Glomerular visceral epithelial cell (primary cell): ENCODE results near the gene ELMO1.

Experiments
- DNase-seq: peaks from one replicate; pipeline ENCODE4 v3.0.0-alpha.2; 2016; ENCODE audit errors: extremely low spot score

Gene ELMO1

DNA sequence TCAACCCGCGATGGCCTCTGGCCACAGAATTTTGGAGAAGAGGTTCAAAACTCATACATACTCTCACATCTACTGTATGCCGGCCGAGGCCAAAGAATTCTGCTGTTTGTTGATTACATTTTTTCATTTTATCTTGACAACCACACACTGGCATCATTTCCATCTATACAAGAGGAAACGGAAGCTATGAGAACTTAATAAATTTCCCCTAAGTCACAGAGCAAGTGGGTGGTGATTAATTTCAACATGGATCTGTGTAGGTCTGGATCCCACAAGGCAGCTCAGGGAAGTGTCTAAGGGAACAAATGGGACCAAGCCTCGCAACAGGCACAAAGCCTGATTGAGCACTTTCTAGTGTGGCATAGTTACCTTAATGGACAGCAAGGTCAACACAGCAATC is 18.0 kb downstream of the ELMO1 start:
- no peak for DNase-seq

DNA sequence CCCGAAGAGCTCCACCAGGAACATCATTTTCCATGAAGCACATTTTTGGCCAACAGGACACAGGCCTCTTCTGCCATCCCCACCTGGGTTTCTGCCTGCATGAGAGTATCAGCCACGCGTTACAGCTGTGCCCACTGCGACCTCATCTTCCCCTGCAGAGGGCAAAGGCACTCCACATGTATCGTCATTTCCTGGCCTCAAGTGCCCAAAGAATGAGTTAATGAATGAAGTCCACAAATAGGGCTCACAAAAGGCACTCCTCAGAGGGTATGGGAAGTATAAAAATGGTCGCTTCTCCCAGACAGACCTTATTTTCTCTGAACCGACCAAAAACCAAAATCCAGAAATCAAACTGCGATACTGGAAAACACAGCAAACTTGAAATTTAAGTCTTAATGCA is 18.5 kb downstream of the ELMO1 start:
- no peak for DNase-seq

DNA sequence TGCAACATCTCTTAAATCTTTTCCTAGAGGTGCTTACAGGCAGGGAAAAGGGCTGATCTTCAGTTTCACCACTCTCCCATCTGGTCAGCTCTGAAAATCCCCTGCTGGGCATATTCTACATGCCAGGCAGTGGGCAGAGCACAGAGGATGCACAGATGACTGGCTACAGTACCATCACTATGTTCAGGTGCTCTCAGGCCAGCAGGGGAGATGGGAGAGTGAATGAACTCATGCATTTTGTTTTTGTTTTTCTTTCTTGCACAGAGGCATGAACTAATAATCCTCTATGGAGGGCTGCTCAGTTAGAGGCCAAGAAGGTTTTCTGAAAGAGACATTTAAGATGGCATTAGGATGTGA is 19.3 kb downstream of the ELMO1 start:
- no peak for DNase-seq

DNA sequence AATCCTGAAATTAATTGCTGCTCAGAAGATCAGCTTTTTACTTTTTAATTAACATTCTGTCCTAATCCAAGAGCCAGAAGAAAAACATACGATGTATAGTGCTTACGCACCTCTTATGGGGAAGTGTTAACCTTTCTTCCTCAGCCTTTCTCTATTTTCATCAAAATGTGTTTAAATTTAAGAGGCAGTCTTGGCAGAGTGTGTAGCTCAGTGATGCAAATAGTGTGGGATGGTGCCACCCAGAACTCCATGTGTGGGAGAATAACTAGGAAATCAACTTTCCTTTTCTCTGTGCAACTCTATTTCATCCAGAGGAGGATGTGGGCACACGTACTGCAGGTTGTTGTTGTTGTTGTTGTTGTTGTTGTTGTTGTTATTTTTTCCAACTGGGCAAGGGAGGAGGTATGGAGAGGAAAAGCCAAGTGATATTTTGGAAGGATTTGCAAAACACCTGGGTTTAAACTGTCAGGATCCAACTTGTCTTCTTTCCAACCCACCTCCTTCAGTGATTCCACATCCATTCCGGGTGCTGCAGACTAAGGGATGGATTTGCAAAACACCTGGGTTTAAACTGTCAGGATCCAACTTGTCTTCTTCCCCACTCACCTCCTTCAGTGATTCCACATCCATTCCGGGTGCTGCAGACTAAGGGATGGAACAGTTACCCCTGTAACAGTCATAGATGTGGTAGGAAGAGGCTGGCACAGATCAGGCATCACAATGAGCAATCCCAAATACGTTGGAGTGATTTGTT is 19.8 kb downstream of the ELMO1 start:
- DNase-seq = no peak

DNA sequence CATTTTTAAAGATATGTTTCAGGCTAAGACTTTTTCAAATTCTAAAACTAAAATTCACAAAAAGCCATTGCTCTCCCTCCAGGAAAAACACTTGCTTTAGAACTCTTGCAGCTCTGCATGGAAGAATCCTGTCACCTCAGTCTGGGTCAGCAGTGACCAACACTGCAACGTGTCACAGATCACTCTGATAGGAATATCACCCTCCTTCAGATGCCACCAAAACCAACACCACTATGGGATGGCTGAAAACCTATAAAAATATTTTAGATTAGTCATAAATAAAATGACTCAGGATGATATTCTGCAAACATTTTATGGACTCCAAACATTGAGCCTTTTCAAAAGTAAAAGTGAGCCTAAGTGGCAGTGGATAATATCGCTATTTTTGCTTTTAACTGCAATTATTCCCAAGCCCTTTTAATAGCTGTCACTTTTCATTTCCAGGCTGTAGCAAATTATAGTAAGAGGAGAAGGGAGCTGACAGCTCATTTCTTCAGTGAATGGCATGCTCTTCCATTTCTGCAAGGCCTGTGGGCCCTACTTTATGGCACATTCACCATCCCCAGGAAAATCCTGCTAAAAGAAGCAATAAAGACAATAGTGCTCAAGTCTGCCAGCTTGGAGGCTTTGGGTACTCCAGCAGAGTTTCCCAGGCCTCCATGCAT is 21.3 kb downstream of the ELMO1 start:
- DNase-seq = no peak

DNA sequence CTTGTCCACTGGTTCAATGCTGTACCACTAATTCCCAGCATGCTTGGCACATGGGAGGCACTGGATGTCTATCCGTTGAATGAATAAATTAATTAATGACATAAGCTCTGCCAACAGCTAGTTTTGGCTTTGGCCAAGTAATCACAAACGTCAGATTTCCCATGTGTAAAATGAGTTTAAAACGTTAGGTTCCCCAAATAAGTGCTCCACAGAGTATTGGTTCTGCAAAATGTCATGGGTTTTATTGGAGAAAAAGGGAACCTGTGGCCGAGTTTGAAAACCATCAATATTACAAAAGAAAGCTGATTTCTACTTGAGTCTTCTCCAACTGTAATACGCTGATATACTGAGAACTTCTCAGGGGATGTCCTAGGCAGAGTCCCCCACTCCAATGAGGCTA is 23.2 kb downstream of the ELMO1 start:
- DNase-seq = no peak

DNA sequence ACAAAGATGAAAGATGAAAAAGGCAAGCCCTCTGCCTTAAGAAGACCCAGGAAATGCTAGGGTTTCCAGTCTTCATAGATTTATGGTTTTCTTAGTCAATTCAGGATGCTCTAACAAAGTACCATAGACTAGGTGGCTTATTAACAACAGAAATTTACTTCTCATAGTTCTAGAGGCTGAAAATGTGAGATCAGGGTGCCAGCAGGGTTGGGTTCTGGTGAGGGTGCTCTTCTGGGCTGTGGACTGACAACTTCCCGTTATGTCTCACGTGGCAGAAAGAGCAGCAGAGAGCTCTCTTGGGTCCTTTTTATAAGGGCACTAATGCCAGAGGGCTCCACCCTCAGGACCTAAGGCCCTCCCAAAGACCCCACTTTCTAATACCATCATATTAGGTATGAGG is 23.7 kb downstream of the ELMO1 start:
- DNase-seq = no peak

DNA sequence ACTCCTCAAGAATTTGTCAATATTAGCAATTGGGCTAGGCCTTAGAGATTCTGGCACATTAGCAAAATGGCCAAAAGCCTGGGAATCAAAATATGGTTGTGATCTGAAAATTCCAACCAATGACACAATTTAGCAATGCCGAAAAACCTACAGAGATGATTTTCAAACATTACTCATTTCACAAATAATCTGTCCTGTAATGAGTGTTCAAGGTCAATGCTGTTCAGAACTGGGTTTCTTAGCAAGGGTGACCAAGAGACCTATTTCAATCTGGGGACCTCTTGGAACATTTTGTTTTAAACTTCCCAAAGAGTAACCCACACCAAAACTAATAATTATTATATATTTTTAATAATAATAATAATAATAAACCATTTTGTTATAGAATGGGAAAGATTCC is 24.1 kb downstream of the ELMO1 start:
- DNase-seq = no peak

DNA sequence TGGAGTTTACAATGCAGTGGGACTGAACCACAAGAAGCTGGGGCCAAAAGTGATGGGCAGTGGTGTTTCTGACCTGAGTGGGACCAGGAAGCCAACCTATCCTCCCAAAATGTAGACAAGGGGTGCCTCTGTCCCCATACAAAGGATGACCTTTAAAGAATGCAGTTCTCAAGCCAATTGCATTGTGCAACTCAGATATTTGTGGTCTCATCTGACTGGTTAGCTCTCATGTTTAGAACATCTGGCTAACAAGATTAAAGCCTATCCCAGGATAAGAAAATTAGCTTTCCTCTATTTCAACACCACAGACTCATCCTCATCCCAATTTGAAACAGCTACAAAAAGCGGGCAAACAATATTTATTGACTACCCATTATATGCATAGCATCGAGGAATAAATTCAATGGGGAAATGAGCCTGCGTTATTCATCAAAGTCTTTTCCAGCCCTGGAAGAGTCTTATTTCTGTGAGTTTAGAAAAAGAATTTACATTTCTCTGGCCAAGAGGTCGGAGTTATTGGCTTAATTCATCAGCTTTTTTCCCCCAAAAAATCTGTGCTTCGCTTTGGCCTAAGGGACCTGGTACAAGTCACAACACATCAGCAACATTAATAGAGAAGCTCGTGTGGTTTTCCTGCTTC is 26.7 kb downstream of the ELMO1 start:
- no peak for DNase-seq

DNA sequence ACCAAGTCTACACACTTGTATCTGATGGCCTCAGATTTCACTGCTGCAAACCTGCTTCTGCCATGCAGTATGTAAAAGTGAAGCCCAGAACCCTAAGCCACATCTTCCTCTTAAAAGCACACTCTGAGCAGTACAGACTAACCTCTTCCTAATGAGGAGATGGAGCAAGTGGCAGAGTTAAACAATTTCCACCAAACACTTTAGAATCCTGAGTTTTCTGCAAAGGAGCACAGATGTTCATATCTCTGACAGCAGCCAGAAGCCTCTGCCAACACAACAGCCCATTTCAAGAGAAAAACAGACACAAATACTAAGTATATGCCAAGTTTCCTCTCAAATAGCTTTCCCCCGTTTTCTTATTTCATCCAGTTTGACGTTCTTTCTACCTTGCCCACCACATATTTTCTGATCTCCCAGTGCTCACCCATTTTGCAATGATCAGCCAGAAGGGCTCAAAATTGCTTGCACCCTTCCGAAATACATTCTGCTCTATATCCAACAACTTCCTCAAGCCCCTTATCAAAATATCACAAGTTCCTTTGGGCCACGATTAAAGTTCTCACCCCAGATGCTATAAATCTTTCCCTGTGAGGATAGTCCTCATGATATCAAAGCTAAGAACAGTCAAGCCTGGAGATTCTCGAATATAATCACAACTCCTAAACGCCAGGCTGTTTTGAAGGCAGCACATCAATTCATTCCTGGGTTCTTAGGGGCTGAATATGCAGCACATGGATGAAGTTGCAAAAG is 27.5 kb downstream of the ELMO1 start:
- DNase-seq = no peak

DNA sequence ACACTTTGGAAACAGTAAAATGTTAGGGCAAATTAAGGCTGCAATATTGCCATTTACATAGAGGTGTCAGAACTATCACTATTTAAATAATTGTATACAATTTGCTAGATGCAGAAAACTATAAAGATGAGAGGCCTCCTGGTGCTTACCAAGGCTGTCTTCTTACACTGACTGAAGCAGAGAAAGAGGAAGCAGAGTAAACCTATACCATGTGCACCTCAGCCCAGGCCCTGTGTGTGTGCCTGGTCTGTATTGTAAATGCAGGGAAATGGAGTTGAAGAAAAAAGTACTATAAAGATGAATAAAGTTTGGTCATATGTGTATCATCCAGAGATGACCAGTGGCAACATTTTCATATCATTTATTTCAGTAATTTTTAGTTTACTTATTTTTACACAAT is 29.2 kb downstream of the ELMO1 start:
- no peak for DNase-seq

DNA sequence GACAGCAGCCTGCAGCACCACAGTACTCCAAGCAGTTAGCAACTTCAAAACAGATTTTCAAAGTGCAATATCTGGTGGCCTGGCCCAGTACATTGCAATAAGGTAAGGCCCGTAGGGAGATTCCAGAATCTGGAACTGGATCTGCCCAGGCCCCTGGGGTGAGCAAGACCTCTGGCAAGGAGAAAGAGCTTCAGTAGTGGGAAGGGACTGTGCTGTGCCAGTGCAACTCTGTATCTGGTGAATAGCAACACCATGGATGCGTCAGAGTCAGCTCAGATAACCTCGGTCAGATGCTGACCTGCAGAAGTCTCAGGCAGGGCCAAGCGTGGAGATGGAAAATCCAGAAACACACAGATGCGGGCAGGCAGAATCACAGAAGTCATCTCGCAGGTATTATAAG is 30.3 kb downstream of the ELMO1 start:
- DNase-seq = no peak

DNA sequence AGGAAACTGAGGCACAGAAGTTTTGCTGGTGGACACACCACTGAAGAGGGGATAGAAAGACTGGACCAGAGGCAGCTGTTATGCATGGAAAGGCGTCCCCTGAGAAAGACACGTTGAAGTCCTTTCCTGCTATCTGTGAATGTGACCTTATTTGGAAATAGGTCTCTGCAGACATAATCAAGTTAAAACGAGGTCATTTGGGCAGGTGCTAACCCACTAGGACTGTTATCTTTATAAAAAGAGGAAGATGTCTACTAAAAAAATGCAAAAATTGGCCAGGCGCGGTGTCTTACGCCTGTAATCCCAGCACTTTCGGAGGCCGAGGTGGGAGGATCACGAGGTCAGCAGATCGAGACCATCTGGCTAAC is 31.6 kb downstream of the ELMO1 start:
- no peak for DNase-seq

DNA sequence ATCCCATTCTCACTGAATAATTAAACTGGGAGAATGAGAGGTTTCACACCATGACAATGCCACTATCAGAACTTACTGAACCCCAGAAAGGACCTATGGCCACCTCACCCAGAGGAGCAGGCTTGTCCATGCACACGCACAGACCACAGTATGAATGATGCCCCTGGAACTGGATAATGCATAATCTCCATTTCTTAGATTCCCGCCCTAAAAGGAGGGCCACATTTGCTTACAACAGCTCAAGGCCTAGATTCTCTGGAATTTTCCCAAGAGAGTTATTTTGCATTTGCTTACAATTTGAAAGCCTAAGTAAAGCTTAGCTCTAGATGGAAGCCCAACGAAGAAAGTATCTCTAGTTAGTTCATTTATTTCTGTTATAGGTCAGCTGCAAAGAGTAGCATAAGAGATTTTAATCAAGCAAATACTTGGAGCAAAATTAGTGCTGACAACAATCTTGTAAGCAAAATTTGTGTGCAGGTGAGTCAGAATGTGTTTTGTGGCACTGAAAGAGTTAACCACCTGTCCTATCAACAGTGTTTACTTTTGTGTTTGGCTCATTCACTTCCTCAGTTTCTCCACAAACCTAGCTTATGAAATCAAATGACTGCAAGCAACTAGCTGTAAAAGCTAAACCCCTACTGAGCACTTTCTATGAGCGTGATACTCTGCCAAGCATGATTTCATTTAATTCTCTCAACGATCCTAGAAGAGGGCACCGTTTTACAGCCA is 32.1 kb downstream of the ELMO1 start:
- no peak for DNase-seq

DNA sequence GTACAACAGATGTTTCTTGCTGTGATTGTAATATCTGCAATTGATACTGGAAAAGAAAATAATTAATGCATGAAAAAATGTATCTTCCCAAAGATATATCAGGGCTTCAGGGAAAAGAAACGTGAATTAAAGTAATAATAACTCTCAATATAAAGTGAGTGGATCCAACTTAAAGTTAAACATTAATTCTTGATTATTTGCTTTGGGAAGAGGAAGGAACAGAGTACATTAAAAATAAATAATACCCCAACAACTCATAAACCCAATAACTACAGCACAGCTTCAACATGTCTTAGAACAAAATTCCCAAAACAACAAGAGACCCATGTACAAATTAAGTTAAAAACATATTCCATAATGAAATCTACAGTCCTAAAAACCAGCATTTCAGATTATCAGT is 33.0 kb downstream of the ELMO1 start:
- DNase-seq = no peak

DNA sequence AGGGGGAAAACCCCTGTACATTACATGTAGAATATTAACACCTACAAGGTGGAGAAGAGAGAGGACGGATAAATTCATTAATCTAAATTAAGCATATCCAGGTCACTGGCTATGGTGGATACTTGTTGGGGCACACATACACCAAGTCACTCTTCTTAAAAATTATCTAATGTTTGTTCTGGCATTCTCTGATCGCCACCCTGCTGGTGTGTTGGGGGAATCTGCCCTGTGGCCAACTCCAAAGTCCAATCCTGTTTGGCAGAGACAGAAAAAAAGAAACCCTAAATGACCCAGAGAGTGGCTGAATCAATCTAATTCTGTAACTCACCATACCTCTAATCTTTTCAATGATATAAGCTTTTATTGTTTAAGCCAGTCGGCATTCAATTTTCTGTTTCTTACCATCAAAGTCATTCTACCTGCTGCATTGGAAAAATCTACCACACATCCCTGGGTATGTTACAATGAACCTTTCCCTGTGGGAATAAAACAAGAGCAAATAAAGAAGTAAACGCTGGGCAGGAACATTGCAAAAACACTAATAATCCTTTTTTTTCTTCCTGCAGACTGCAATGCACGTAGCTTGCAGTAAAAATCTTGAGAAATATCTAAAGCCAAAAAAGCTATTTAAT is 34.2 kb downstream of the ELMO1 start:
- DNase-seq = no peak

DNA sequence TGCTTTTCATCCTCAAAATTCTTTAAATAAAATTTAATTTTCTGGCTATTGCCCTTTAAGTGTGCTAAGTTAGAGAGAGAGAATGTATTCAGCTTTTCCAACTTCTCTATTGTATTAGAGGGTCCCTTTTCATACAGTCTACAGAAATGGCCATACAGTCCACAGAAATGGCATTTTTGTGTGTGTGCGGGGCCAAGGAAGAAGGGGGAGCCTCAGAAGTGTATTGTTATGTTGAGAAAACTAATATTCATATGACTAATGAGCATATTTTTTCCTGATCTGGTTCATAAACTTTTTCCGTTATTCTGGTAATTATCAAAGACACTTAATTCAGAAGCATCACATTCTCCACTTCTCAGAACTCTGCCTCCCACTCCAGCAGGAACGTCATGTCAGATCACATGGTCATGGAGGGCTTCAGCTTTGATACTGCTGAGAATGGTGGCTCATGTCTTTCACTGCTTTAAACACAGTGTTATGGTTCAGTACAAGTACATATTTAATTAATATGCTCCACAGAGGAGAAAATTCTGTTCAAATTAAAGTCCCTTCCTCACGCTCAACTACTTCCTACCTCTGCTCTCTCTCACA is 37.1 kb downstream of the ELMO1 start:
- DNase-seq = no peak

DNA sequence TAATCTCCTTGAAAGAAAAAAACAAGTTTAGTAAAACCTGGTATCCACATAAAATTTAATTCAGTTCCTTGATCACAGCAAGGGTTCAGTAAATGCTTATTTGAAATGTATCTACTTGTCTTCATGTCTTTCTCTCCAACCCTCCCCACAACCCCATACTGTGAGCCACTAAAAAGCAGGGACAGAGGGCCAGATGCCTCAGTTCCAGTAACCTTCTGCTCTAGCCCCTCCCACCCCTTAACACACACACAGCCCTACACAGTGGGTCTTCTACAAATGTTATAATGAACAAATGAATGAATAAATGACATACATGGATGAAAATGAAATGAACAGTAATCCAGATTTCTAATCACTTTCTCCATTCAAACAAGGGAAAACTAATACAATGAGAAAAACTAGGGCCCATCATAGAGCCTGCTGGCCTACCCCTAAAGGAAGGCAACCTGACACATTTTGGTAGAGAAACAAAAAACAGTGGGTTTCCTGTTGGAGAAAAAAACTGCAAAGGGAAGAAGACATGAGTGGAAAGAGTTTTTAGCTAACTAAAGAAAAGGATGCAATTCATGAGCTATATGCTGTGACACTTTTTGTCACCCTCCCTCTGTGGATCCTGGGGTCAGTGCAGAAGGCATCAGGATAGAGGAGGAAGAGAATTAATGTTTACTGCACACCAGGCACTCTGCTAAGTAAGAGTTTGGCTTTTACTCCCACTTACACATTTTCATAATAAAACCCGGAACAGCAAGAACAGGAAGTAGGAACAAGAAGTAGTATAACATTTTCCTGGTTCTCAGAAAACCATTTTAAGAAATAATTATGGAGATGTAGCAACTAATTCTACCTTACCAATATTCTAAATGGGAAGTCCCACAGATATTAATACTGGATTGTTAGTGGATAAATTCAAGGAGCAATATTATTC is 38.1 kb downstream of the ELMO1 start:
- DNase-seq = no peak

DNA sequence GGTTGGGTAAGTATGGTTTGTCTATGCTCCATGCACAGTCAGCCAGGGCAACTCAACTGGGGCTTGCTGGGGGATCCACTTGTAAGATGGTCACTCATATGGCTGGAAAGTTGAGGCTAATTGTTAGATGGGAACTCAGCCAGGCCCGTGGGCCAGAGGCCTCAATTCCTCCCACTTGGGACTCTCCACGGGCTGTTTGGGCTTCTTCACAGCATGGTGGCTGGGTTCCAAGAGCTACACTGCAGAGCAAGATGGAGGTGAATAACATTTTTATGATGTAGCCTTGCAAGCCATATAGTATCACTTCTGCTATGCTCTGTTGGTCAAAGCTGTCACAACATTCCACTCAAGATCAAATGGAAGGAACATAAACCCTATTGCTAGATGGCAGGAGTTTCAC is 39.2 kb downstream of the ELMO1 start:
- no peak for DNase-seq
